Aorta (tissue), 5 donors: ENCODE results near the gene KIFC3. TPM values are rescaled to one million over a fixed set of nuclear protein-coding genes. Genes with fewer than 3 reads are reported as not detected.

Experiments used
- ATAC-seq: fragments of 200-7000 bp; cut with Tn5 transposase; one replicate; pipeline ENCODE4 v1.9.1; 2022; ENCODE audit warnings: moderate library complexity; ENCODE audit not compliant: low FRiP score
- DNase-seq, 2 donors: peaks; one replicate each; pipeline ENCODE4 v3.0.0-alpha.2; 2020
- H3K27ac ChIP-seq, 2 donors: one replicate each; pipeline ENCODE4 v1.5.1; 2013; ENCODE audit warnings: low read length in 2 of 2, mild to moderate bottlenecking in 2 of 2, moderate library complexity in 2 of 2, control low read depth in 1 of 2, inconsistent platforms in 1 of 2, low read depth in 1 of 2
- H3K27me3 ChIP-seq, 2 donors: one replicate each; pipeline ENCODE4 v1.6.1; 2013; ENCODE audit warnings: control low read depth in 1 of 2, low read length in 1 of 2, mild to moderate bottlenecking in 1 of 2, moderate library complexity in 1 of 2; ENCODE audit not compliant: insufficient read depth in 2 of 2, control insufficient read depth in 1 of 2
- H3K36me3 ChIP-seq, 2 donors: one replicate each; pipeline ENCODE4 v1.6.1; 2013; ENCODE audit warnings: control low read depth in 1 of 2, low read length in 1 of 2, mild to moderate bottlenecking in 1 of 2; ENCODE audit not compliant: insufficient read depth in 2 of 2, control insufficient read depth in 1 of 2
- H3K4me1 ChIP-seq, 2 donors: one replicate each; pipeline ENCODE4 v1.6.1; 2013; ENCODE audit warnings: low read length in 2 of 2, control low read depth in 1 of 2, mild to moderate bottlenecking in 1 of 2, moderate library complexity in 1 of 2; ENCODE audit not compliant: insufficient read depth in 2 of 2, control insufficient read depth in 1 of 2
- H3K4me3 ChIP-seq, 2 donors: one replicate each; pipeline ENCODE4 v1.5.1; 2013; ENCODE audit warnings: low read length in 2 of 2, control low read depth in 1 of 2, mild to moderate bottlenecking in 1 of 2
- H3K9me3 ChIP-seq: one replicate; pipeline ENCODE4 v1.6.1; 2013; ENCODE audit warnings: mild to moderate bottlenecking, low read length; ENCODE audit not compliant: control insufficient read depth
- WGBS, 2 donors: extraction: QIAGEN DNeasy Blood & Tissue Kit; methylation state at CpG; one replicate each; pipeline ENCODE4 v1.1.7; 2013; 5-methylcytosine and 5-hydroxymethylcytosine counted together
- intact Hi-C, 2 donors: fragments of 100-400 bp; cut with DNase I; formaldehyde crosslinking; loops; one replicate each; pipeline versions ENCODE4 v1.14.2 to v1.15.0; 2022
- polyA plus RNA-seq, 2 donors: library from polyadenylated mRNA; stranded (reverse); fragments of 200-250 nt; gene quantifications; one replicate each; pipeline ENCODE4 v1.2.3, GENCODE V29; 2013
- total RNA-seq, 2 donors: library from RNA; stranded (reverse); fragmentation: NEBNext Ultra II Directional; extraction: Animal tissue kit (Norgen Biotek cat#: 25700); gene quantifications; one replicate each; pipeline ENCODE4 v1.2.1, GENCODE V29; 2021
- donor health status: healthy with polysubstance abuse.
- donor health status: Bipolar disorder and iron deficiency.
- donor health status: DM: no; HTN: no; CAD: no.
- donor health status: DM: no; HTN: no; CAD: no.
- donor health status: DM: yes; HTN: yes; CAD: no.

The KIFC3 gene
- total and polyA plus RNA-seq, 4 donors: 27.4 to 80.1 (median 65.4) TPM

- Histone ChIP-seq H3K36me3 (no peaks in the 10 kb centered on the region), H3K4me1 (no peaks in the 10 kb centered on the region), H3K4me3 (no peak overlapping the region), H3K27ac (no peak overlapping the region), H3K27me3 (no peaks in the 10 kb centered on the region), H3K9me3 (no peaks in the 10 kb centered on the region)
- ATAC-seq: no peak
- WGBS, 2 donors: 43 to 44% methylated on average over 22 of the region's 22 CpGs
- intact Hi-C loops: no loop called here
- DNase-seq: no peak
Measured at GRCh38 chr16:57826706-57827625, 24.7 kb upstream of the KIFC3 start.

- Histone ChIP-seq H3K9me3 (no peaks in the 10 kb centered on the region), H3K36me3 (no peaks in the 10 kb centered on the region), H3K4me1 (no peaks in the 10 kb centered on the region), H3K27me3 (no peaks in the 10 kb centered on the region), H3K4me3 (no peak overlapping the region), H3K27ac (no peak overlapping the region)
- DNase-seq (no peak), ATAC-seq (no peak)
- 66 to 78% methylated on average over 4 of the region's 4 CpGs for WGBS, 2 donors
- intact Hi-C loops: no loop called here
Measured at GRCh38 chr16:57826052-57826451, 23.8 kb upstream of the KIFC3 start.

- no peak for ATAC-seq
- 76 to 77% methylated on average over 6 of the region's 6 CpGs for WGBS, 2 donors
- intact Hi-C loops: no loop called here
Measured at GRCh38 chr16:57825298-57826044, 23.2 kb upstream of the KIFC3 start.

GRCh38 chr16:57824888-57825287 lies 22.6 kb upstream of the KIFC3 start:
- intact Hi-C loops: no loop called here
- no peak overlapping the region for H3K27ac ChIP-seq
- H3K9me3 ChIP-seq: no peaks in the 10 kb centered on the region
- DNase-seq (no peak), ATAC-seq (no peak)
- no peaks in the 10 kb centered on the region for H3K4me1 ChIP-seq
- H3K36me3 ChIP-seq: no peaks in the 10 kb centered on the region
- H3K4me3 ChIP-seq: no peak overlapping the region
- 69 to 89% methylated on average over 2 of the region's 2 CpGs for WGBS, 2 donors
- H3K27me3 ChIP-seq: no peaks in the 10 kb centered on the region

More at GRCh38 chr16:57825298-57826044, 23.2 kb upstream of the KIFC3 start:
- Histone ChIP-seq H3K4me3 (no peak overlapping the region), H3K4me1 (no peaks in the 10 kb centered on the region), H3K27me3 (no peaks in the 10 kb centered on the region), H3K9me3 (no peaks in the 10 kb centered on the region), H3K36me3 (no peaks in the 10 kb centered on the region), H3K27ac (no peak overlapping the region)
- DNase-seq: no peak

DNA sequence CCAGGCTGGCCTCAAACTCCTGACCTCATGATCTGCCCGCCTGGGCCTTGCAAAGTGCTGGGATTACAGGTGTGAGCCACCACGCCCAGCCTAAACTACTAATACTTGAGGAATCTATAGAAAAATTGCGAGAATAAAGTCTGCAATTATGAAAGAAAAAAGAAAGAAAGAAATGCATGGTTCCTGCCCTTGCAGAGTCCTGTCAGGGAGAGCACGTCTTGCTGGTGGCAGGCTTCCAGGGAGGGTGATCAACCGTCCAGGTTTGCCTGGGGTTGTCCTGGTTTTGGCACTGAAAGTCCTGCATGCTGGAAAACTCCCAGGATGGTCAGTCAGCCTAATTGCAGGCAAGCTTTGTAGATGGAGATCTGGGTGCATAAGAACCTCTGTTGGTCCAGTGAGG lies 21.5 kb upstream of the KIFC3 start:
- WGBS, 2 donors: 64 to 67% methylated on average over 5 of the region's 5 CpGs
- DNase-seq (no peak), ATAC-seq (no peak)
- H3K4me1 ChIP-seq: no peaks in the 10 kb centered on the region
- no peaks in the 10 kb centered on the region for H3K36me3 ChIP-seq
- no peaks in the 10 kb centered on the region for H3K9me3 ChIP-seq
- no peaks in the 10 kb centered on the region for H3K27me3 ChIP-seq
- no peak overlapping the region for H3K27ac ChIP-seq
- H3K4me3 ChIP-seq: no peak overlapping the region
- intact Hi-C loops: no loop called here

DNA sequence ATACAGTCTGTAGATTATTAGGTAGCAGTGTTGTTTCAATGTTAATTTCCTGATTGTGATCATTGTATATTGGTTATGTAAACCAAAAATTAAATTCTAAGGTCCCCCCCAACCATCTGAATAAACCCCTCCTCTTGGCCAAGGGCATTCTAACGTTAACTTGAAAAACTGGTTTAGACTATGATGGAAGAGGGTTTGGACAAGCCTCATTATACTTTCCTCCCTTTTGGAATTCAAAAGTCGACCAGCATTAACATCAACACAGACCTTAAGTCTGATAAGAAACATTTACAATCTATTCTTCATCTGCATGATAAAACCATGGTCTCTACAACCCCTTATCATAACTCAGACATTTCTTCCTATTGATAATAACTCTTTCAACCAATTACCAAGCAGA lies 20.6 kb upstream of the KIFC3 start:
- intact Hi-C loops: no loop called here
- 47 to 48% methylated on average over 2 of the region's 2 CpGs for WGBS, 2 donors
- Histone ChIP-seq H3K4me1 (no peaks in the 10 kb centered on the region), H3K27me3 (no peaks in the 10 kb centered on the region), H3K9me3 (no peaks in the 10 kb centered on the region), H3K4me3 (no peak overlapping the region), H3K36me3 (no peaks in the 10 kb centered on the region), H3K27ac (no peak overlapping the region)
- ATAC-seq (no peak), DNase-seq (no peak)

GRCh38 chr16:57822018-57822553 lies 19.8 kb upstream of the KIFC3 start:
- 90 to 98% methylated on average over 5 of the region's 5 CpGs for WGBS, 2 donors
- Histone ChIP-seq H3K27ac (no peak overlapping the region), H3K4me3 (no peak overlapping the region), H3K9me3 (no peaks in the 10 kb centered on the region), H3K4me1 (no peaks in the 10 kb centered on the region), H3K36me3 (no peaks in the 10 kb centered on the region), H3K27me3 (no peaks in the 10 kb centered on the region)
- DNase-seq (no peak), ATAC-seq (no peak)
- intact Hi-C loops: no loop called here

DNA sequence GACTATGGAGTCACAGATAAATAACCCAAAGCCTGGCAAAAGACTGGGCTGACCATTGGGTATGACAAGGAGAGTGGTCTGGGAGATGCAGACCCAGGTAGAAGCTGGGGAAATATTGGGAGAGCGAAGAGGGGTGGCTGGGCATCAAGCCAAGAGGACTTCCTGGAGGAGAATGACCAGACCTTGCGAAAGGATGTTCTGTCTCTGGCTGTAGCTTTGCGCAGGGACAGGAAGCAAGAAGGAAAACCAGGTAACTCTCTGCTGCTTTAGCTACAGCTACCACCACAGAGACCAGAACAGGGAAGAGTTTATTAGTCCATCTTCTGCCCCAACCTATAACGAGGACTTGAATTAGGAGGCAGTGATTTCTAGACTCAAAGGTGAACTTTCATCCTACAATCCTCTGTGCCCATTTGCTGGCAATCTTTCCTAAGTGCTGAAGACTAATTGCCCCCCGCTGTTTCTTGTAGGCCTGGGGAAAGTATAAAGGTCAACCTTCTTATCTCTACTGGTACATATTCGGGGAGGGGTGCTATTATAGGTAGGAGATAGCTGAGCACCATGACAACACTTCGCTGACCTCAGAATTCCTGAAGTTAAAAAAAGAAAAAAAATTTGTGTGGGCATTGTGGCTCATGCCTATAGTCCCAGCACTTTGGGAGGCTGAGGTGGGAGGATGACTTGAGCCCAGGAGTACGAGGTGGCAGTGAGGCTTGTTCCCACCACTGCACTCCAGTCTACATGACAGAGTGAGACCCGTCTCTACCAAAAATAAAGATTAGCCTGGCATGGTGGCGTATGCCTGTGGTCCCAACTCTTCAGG lies 19.1 kb upstream of the KIFC3 start:
- no peaks in the 10 kb centered on the region for H3K4me1 ChIP-seq
- intact Hi-C loops: no loop called here
- ATAC-seq (no peak), DNase-seq (no peak)
- H3K27ac ChIP-seq: no peak overlapping the region
- no peaks in the 10 kb centered on the region for H3K36me3 ChIP-seq
- 84 to 88% methylated on average over 10 of the region's 10 CpGs for whole genome bisulfite sequencing, 2 donors
- no peaks in the 10 kb centered on the region for H3K9me3 ChIP-seq
- H3K27me3 ChIP-seq: no peaks in the 10 kb centered on the region
- no peak overlapping the region for H3K4me3 ChIP-seq
